ENCODE data around the gene ZC3HAV1.

DNA sequence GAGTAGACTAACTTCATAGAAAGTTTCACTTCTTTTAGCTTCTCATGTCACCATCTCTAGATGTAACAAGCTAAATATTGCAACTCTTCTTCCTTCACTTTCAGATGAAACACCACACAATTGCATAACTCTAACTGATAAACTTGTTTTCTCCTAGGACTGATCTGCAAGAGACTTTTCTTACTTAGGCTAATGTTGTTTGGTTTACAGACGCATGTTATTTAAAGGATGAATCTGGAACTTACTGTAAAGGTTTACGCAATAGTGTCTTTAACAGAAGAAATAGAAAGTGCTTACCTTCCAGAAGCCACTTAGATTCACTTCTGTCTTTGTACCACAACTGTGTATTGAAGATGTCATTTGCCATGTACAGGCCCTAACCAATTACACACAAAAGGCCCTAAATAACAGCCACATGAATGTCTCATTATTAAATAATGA, 22.1 kb upstream of the ZC3HAV1 start:
- TF ChIP-seq, protein P1, sequence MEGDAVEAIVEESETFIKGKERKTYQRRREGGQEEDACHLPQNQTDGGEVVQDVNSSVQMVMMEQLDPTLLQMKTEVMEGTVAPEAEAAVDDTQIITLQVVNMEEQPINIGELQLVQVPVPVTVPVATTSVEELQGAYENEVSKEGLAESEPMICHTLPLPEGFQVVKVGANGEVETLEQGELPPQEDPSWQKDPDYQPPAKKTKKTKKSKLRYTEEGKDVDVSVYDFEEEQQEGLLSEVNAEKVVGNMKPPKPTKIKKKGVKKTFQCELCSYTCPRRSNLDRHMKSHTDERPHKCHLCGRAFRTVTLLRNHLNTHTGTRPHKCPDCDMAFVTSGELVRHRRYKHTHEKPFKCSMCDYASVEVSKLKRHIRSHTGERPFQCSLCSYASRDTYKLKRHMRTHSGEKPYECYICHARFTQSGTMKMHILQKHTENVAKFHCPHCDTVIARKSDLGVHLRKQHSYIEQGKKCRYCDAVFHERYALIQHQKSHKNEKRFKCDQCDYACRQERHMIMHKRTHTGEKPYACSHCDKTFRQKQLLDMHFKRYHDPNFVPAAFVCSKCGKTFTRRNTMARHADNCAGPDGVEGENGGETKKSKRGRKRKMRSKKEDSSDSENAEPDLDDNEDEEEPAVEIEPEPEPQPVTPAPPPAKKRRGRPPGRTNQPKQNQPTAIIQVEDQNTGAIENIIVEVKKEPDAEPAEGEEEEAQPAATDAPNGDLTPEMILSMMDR (conservative IDR thresholded peaks at IDR 0.05): no peak
- no peak for TF ChIP-seq ZFX (IDR thresholded peaks at IDR 0.05)
